NCI-H1417 (cell line): ENCODE measurements around the gene UPK2.

ENCODE experiments used
- DNase-seq, 3 experiments: peaks; one replicate each; lab custom pipeline; 2025; lab: John Stamatoyannopoulos, UW

Gene UPK2

GRCh38 chr11:118956094-118956846 lies at the start of gene UPK2:
UPK2 (plus strand) TSS chr11:118956298; CDS start chr11:118956351, 53 bp downstream.
- DNase-seq: peak; percentile 72 to 92 (median 80)

- DNase-seq: peak; percentile 84 to 94 (median 89)
These were observed 48.8 kb upstream of the UPK2 start for GRCh38 chr11:118907051-118908042.

GRCh38 chr11:118908264-118908663 lies 47.8 kb upstream of the UPK2 start:
- no peak for DNase-seq

- DNase-seq: peak; percentile 65 to 95 (median 84)
These were observed 47.0 kb upstream of the UPK2 start for GRCh38 chr11:118908901-118909618.

- no peak for DNase-seq
These were observed 46.3 kb upstream of the UPK2 start for GRCh38 chr11:118909619-118910308.

- DNase-seq: peak in 1 of 3 experiments; percentile 76
These were observed 45.6 kb upstream of the UPK2 start for GRCh38 chr11:118910309-118911112.

- peak in 2 of 3 experiments; percentile 45 to 46 for DNase-seq
These were observed 44.8 kb upstream of the UPK2 start for GRCh38 chr11:118911113-118911879.

GRCh38 chr11:118911880-118912741 lies 44.0 kb upstream of the UPK2 start:
- DNase-seq: peak; percentile 41 to 78 (median 78)

GRCh38 chr11:118912742-118913410 lies 43.2 kb upstream of the UPK2 start:
- no peak for DNase-seq

- peak in 1 of 3 experiments; percentile 13 for DNase-seq
These were observed 42.5 kb upstream of the UPK2 start for GRCh38 chr11:118913411-118914125.

- peak in 2 of 3 experiments; percentile 23 to 50 for DNase-seq
These were observed 41.8 kb upstream of the UPK2 start for GRCh38 chr11:118914178-118914918.

GRCh38 chr11:118914987-118915386 lies 41.1 kb upstream of the UPK2 start:
- DNase-seq: no peak

GRCh38 chr11:118915396-118915795 lies 40.7 kb upstream of the UPK2 start:
- no peak for DNase-seq

- DNase-seq: no peak
These were observed 39.9 kb upstream of the UPK2 start for GRCh38 chr11:118915941-118916841.

GRCh38 chr11:118916842-118917388 lies 39.2 kb upstream of the UPK2 start:
- DNase-seq: peak in 2 of 3 experiments; percentile 67 to 84
